Erythroblast (primary cell): ENCODE results near the gene SLC6A7.

ENCODE experiments used
- GATA1 ChIP-seq: IDR thresholded peaks from 2 replicates; pipeline ENCODE4 v1.6.1; 2011; ENCODE audit warnings: low read depth, mild to moderate bottlenecking, control low read depth, low read length, moderate library complexity
- POLR2A ChIP-seq: IDR thresholded peaks from 2 replicates; pipeline ENCODE4 v1.6.1; 2011; ENCODE audit warnings: mild to moderate bottlenecking, low read length

DNA sequence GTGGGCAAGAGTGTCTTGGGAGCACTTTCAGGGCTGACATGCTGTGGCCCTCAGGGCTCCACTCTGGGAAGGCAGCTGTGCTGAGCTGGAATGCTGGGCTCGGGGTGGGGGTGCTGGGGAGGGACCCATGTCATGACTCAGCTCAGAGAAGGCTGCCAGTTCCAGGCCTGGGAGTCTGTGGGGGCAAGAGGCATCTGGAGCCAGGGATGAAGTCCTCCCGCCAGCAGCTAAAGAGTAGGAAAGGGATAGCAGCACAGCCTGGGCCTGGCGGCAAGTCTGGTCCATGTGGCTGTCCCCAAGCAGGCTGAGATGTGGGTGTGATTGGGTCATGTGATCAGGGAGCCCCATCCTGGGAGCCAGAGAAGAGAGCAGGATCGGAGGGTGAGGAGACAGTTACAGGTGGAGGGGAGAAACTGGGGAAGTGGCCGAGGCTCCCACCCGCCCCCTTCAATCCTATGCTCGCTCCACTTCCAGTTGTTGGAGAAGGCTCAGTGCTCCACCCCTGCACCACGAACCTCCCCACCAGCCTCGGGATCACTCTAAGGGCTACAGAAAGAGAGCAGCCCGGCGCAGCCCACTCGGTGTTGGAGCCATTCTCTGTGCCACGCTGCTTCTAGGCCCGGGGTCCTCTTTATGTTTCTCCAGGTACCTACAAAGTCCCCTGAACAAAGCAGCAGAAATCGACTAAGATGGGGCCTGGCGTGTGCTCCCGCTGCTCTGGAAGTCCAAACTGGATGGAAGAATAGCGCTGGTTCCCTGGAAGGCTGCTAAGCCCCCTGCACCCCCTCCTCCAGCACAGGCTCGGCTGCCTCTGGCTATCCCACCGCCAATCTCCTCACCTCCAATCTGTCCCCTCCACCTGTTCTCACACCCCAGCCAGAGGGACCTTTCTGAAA lies 46.3 kb upstream of the SLC6A7 start:
- no peak for TF ChIP-seq POLR2A
- no peak for TF ChIP-seq GATA1
